ENCODE measurements around the gene CTRL. TPM values are rescaled to one million over a fixed set of nuclear protein-coding genes. Genes with fewer than 3 reads are reported as not detected.

Gene CTRL
- total RNA-seq, 2 experiments from 2014 or later, result 5.5 TPM

GRCh38 chr16:67902831-67903230 lies 28.8 kb downstream of the CTRL start:
- Mint-ChIP-seq H3K27me3 (ENCODE audit: low read depth) (no peaks in the 10 kb centered on the region), H3K36me3 (ENCODE audit: low read depth) (peaks cover 4% of the 10 kb centered on the region), H3K9me3 (ENCODE audit: insufficient read depth) (no peaks in the 10 kb centered on the region), H3K27ac (no peak overlapping the region), H3K4me1 (ENCODE audit: low read depth) (peaks cover 5% of the 10 kb centered on the region), H3K4me3 (no peak overlapping the region)
- CTCF ChIA-PET, result no interaction called here
- POLR2A ChIA-PET, result interaction anchor here (0.7 to 2.4 kb wide), 2 partner anchors 32 to 330 kb away, joined by 3 to 6 read pairs; no protein-coding TSS in a partner anchor
- DNase-seq (no peak), ATAC-seq (no peak)

GRCh38 chr16:67901734-67902133 lies 29.9 kb downstream of the CTRL start:
- POLR2A ChIA-PET, result no interaction called here

GRCh38 chr16:67897231-67897630 lies 34.4 kb downstream of the CTRL start:
- Mint-ChIP-seq H3K9me3 (ENCODE audit: insufficient read depth) (no peaks in the 10 kb centered on the region), H3K36me3 (ENCODE audit: low read depth) (peaks cover 3% of the 10 kb centered on the region), H3K4me3 (no peak overlapping the region), H3K27ac (no peak overlapping the region), H3K27me3 (ENCODE audit: low read depth) (no peaks in the 10 kb centered on the region), H3K4me1 (ENCODE audit: low read depth) (peaks cover 31% of the 10 kb centered on the region)
- ChIA-PET POLR2A (interaction anchor here (1.5 kb wide), 1 partner anchor 39 kb away, joined by 5 read pairs; the partner anchor contains the start of gene PSMB10), CTCF (interaction anchor here (0.8 to 2.3 kb wide), 7 partner anchors 11 to 225 kb away, joined by 3 to 14 read pairs (median 4); partner anchors contain the start of gene NRN1L)
- no peak for ATAC-seq
- DNase-seq, result no peak

More at GRCh38 chr16:67901734-67902133, 29.9 kb downstream of the CTRL start:
- DNase-seq (no peak), ATAC-seq (no peak)
- Mint-ChIP-seq H3K27ac (no peak overlapping the region), H3K4me3 (no peak overlapping the region), H3K4me1 (ENCODE audit: low read depth) (peaks cover 9% of the 10 kb centered on the region), H3K9me3 (ENCODE audit: insufficient read depth) (no peaks in the 10 kb centered on the region), H3K27me3 (ENCODE audit: low read depth) (no peaks in the 10 kb centered on the region), H3K36me3 (ENCODE audit: low read depth) (peaks cover 4% of the 10 kb centered on the region)
- CTCF ChIA-PET, result no interaction called here

GRCh38 chr16:67893743-67894399 lies 37.8 kb downstream of the CTRL start:
- no peaks in the 10 kb centered on the region for H3K27me3 Mint-ChIP-seq (ENCODE audit: low read depth)
- no peak for ATAC-seq
- peak; percentile 28 for DNase-seq
- peak overlapping the region; percentile 97 for H3K27ac Mint-ChIP-seq
- ChIA-PET POLR2A (interaction anchor here (1.4 to 3.1 kb wide), 3 partner anchors 10 to 48 kb away, joined by 3 to 15 read pairs (median 4); partner anchors contain the start of gene NUTF2), CTCF (interaction anchor here (0.8 to 4.3 kb wide), 6 partner anchors 10 to 86 kb away, joined by 3 to 21 read pairs (median 3); partner anchors contain the start of gene NRN1L)
- peaks cover 3% of the 10 kb centered on the region for H3K36me3 Mint-ChIP-seq (ENCODE audit: low read depth)
- peak overlapping the region; percentile 97 for H3K4me3 Mint-ChIP-seq
- peaks cover 28% of the 10 kb centered on the region for H3K4me1 Mint-ChIP-seq (ENCODE audit: low read depth)
- H3K9me3 Mint-ChIP-seq (ENCODE audit: insufficient read depth), result no peaks in the 10 kb centered on the region

GRCh38 chr16:67892899-67893742 lies 38.5 kb downstream of the CTRL start, which contains the start of gene PSKH1:
TSS of gene PSKH1 (plus strand) at chr16:67893254. CDS start at chr16:67908750, 15,496 bp downstream.
- peak; percentile 99 for ATAC-seq
- peak; percentile 96 for DNase-seq
- POLR2A ChIA-PET, result interaction anchor here (0.7 to 3.1 kb wide), 7 partner anchors 9 to 178 kb away, joined by 3 to 15 read pairs (median 3); partner anchors contain the start of genes DPEP2 and NUTF2
- H3K27me3 Mint-ChIP-seq (ENCODE audit: low read depth), result no peaks in the 10 kb centered on the region
- CTCF ChIA-PET, result interaction anchor here (0.8 to 4.3 kb wide), 9 partner anchors 9 to 372 kb away, joined by 3 to 21 read pairs (median 3); partner anchors contain the start of gene NRN1L
- no peaks in the 10 kb centered on the region for H3K9me3 Mint-ChIP-seq (ENCODE audit: insufficient read depth)
- peak within 1 kb of the TSS; percentile 97 for H3K4me3 Mint-ChIP-seq
- H3K4me1 Mint-ChIP-seq (ENCODE audit: low read depth), result peaks cover 26% of the 10 kb centered on the region
- H3K27ac Mint-ChIP-seq, result peak within 1 kb of the TSS; percentile 97
- H3K36me3 Mint-ChIP-seq (ENCODE audit: low read depth), result peaks cover 3% of the 10 kb centered on the region

- ChIA-PET POLR2A (interaction anchor here (0.7 to 3.1 kb wide), 7 partner anchors 8 to 178 kb away, joined by 3 to 15 read pairs (median 3); partner anchors contain the start of genes DPEP2 and NUTF2), CTCF (interaction anchor here (1.0 to 4.3 kb wide), 7 partner anchors 9 to 371 kb away, joined by 3 to 21 read pairs (median 3); partner anchors contain the start of gene NRN1L)
- Mint-ChIP-seq H3K27ac (peak overlapping the region; percentile 62), H3K4me3 (peak overlapping the region; percentile 74), H3K36me3 (ENCODE audit: low read depth) (peaks cover 3% of the 10 kb centered on the region), H3K9me3 (ENCODE audit: insufficient read depth) (no peaks in the 10 kb centered on the region), H3K4me1 (ENCODE audit: low read depth) (peaks cover 26% of the 10 kb centered on the region), H3K27me3 (ENCODE audit: low read depth) (no peaks in the 10 kb centered on the region)
- DNase-seq (no peak), ATAC-seq (no peak)
Observed at GRCh38 chr16:67892375-67892774, 39.3 kb downstream of the CTRL start.

- DNase-seq (no peak), ATAC-seq (no peak)
- Mint-ChIP-seq H3K27ac (no peak overlapping the region), H3K9me3 (ENCODE audit: insufficient read depth) (no peaks in the 10 kb centered on the region), H3K27me3 (ENCODE audit: low read depth) (no peaks in the 10 kb centered on the region), H3K36me3 (ENCODE audit: low read depth) (peaks cover 9% of the 10 kb centered on the region), H3K4me1 (ENCODE audit: low read depth) (peaks cover 7% of the 10 kb centered on the region), H3K4me3 (no peak overlapping the region)
- ChIA-PET CTCF (no interaction called here), POLR2A (no interaction called here)
Observed at GRCh38 chr16:67888331-67888730, 43.3 kb downstream of the CTRL start.

- Mint-ChIP-seq H3K27ac (no peak overlapping the region), H3K4me1 (ENCODE audit: low read depth) (no peaks in the 10 kb centered on the region), H3K4me3 (no peak overlapping the region), H3K36me3 (ENCODE audit: low read depth) (peaks cover 19% of the 10 kb centered on the region), H3K27me3 (ENCODE audit: low read depth) (no peaks in the 10 kb centered on the region), H3K9me3 (ENCODE audit: insufficient read depth) (no peaks in the 10 kb centered on the region)
- ChIA-PET POLR2A (interaction anchor here (0.7 to 1.6 kb wide), 3 partner anchors 34 to 49 kb away, joined by 3 to 5 read pairs (median 4); no protein-coding TSS in a partner anchor), CTCF (interaction anchor here (0.9 to 1.3 kb wide), 4 partner anchors 53 to 365 kb away, joined by 3 to 5 read pairs (median 4); no protein-coding TSS in a partner anchor)
- ATAC-seq, result no peak
- no peak for DNase-seq
Observed at GRCh38 chr16:67886387-67886786, 45.3 kb downstream of the CTRL start.

- POLR2A ChIA-PET, result interaction anchor here (0.7 to 1.6 kb wide), 3 partner anchors 34 to 49 kb away, joined by 3 to 5 read pairs (median 4); no protein-coding TSS in a partner anchor
- Mint-ChIP-seq H3K4me3 (no peak overlapping the region), H3K27ac (no peak overlapping the region), H3K27me3 (ENCODE audit: low read depth) (no peaks in the 10 kb centered on the region), H3K9me3 (ENCODE audit: insufficient read depth) (no peaks in the 10 kb centered on the region), H3K36me3 (ENCODE audit: low read depth) (peaks cover 23% of the 10 kb centered on the region), H3K4me1 (ENCODE audit: low read depth) (no peaks in the 10 kb centered on the region)
- CTCF ChIA-PET, result interaction anchor here (0.9 to 1.3 kb wide), 4 partner anchors 52 to 365 kb away, joined by 3 to 5 read pairs (median 4); no protein-coding TSS in a partner anchor
- DNase-seq (no peak), ATAC-seq (no peak)
Observed at GRCh38 chr16:67885976-67886375, 45.7 kb downstream of the CTRL start.

GRCh38 chr16:67885545-67885944 lies 46.1 kb downstream of the CTRL start:
- Mint-ChIP-seq H3K27ac (no peak overlapping the region), H3K4me1 (ENCODE audit: low read depth) (no peaks in the 10 kb centered on the region), H3K4me3 (no peak overlapping the region), H3K36me3 (ENCODE audit: low read depth) (peaks cover 23% of the 10 kb centered on the region), H3K9me3 (ENCODE audit: insufficient read depth) (no peaks in the 10 kb centered on the region), H3K27me3 (ENCODE audit: low read depth) (no peaks in the 10 kb centered on the region)
- DNase-seq (no peak), ATAC-seq (no peak)
- ChIA-PET POLR2A (interaction anchor here (0.7 to 1.6 kb wide), 3 partner anchors 35 to 50 kb away, joined by 3 to 5 read pairs (median 4); no protein-coding TSS in a partner anchor), CTCF (interaction anchor here (0.9 to 1.3 kb wide), 4 partner anchors 51 to 365 kb away, joined by 3 to 5 read pairs (median 4); partner anchors contain the start of gene PSMB10)

GRCh38 chr16:67884684-67885083 lies 47.0 kb downstream of the CTRL start, which contains the start of gene NRN1L:
TSS of gene NRN1L (plus strand) at chr16:67884885. CDS start at chr16:67884904, 19 bp downstream.
- Mint-ChIP-seq H3K4me3 (no peak within 1 kb of the TSS), H3K36me3 (ENCODE audit: low read depth) (peaks cover 29% of the 10 kb centered on the region), H3K27ac (no peak within 1 kb of the TSS), H3K4me1 (ENCODE audit: low read depth) (no peaks in the 10 kb centered on the region), H3K27me3 (ENCODE audit: low read depth) (no peaks in the 10 kb centered on the region), H3K9me3 (ENCODE audit: insufficient read depth) (no peaks in the 10 kb centered on the region)
- DNase-seq, result no peak
- CTCF ChIA-PET, result interaction anchor here (0.8 to 3.6 kb wide), 20 partner anchors 8 to 344 kb away, joined by 3 to 28 read pairs (median 10); partner anchors contain the start of genes EDC4, PSKH1 and PSMB10
- POLR2A ChIA-PET, result interaction anchor here (0.8 kb wide), 2 partner anchors 8 to 35 kb away, joined by 3 to 4 read pairs; partner anchors contain the start of gene PSKH1
- no peak for ATAC-seq
